Activated CD4-positive, alpha-beta T cell treated with anti-CD3 and anti-CD28 coated beads for 24 hours (primary cell): ENCODE data around the gene PKNOX1.
"Not testable (repeated sequence)": the region's sequence is repeated elsewhere in the genome, so short reads cannot be mapped to it uniquely, and the experiment has no call there.

ENCODE experiments used
- DNase-seq, 2 donors: peaks; one replicate each; pipeline ENCODE4 v3.0.0-alpha.2; 2020; ENCODE audit warnings: low read depth in 2 of 2

The PKNOX1 gene, protein sequence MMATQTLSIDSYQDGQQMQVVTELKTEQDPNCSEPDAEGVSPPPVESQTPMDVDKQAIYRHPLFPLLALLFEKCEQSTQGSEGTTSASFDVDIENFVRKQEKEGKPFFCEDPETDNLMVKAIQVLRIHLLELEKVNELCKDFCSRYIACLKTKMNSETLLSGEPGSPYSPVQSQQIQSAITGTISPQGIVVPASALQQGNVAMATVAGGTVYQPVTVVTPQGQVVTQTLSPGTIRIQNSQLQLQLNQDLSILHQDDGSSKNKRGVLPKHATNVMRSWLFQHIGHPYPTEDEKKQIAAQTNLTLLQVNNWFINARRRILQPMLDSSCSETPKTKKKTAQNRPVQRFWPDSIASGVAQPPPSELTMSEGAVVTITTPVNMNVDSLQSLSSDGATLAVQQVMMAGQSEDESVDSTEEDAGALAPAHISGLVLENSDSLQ

DNA sequence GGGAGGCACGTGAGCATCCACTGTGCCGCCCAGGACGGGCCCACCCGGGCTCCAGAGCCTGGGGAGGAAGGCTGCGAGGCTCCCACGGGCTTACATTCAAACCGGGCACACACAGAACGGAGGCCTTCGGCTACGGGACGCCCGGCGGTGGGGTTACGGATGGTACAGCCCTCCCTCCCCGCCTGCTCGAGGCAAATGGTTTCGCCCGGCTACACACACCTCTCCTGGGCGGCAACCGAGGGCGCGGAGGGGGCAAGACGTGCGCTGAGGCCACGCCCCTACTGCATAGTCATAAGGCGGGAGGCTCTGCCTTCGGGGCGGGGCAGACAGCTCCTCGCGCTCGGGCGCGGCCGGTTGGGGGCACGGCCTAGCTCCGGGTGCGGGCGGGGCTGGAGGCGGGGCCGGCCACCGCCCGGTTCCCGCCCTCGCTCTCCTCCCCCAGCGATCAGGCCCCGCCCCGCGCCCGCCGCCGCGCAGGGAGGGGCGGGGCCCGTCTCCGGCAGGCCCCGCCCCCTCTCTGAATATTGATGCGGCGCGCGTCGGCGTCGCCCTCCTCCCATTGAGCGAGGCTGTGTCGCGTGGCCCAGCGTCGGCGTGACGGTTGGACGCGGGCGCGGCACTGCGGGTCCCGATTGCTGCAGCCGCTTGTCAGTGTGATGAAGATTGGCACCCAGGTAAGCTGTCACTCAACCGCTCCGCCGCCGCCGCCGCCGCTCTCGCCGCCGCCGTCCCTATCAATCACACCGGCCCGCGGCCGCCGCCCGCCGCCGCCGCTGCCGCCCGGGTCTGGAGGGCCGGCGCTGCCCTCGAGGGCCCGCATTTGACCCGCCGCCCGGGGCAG is at the start of gene PKNOX1:
TSS of gene PKNOX1 (plus strand) at position 572 of the 841 bp plus-strand sequence. CDS start 29,820 bp downstream, outside the sequence.
- peak; percentile 97 to 98 for DNase-seq

DNA sequence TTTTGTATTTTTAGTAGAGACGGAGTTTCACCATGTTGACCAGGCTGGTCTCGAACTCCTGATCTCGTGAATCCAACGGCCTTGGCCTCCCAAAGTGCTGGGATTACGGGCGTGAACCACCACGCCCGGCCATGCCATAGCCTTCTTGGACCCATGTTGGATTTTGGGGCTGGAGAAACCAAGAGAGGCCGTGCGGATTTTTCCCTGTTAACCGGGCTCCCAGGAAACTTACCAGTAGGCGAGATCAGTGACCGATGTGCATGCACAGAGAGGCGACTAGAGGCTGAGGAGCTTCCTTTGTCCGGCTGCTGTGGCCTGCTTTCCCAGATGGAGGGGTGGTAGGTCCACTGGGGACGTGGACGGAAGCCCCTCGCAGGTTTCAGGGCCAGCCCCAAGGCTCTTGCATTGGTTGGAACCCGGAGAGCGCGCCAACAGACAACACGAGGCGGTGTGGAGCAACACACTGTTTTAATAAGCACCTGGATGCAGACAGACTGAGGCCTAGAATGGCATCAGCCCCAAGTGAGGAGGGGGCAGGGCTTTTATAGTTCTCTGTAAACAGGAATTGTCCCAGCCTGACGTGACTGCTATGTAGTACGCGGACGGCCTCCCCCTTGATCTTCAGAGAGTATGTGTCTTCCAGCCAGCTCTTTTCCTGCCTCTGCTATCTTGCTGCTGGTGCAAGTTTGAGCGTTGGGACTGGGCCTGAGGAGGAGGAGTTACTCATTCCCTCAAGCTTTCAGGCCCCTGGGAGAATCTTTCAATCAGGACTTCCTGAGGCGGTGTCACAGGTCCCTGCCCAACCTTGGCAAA is 49.0 kb upstream of the PKNOX1 start, which contains the start of gene ERVH48-1:
TSS of gene ERVH48-1 (minus strand) at position 517 of the 813 bp plus-strand sequence. CDS start 6,624 bp downstream, outside the sequence.
- no peak for DNase-seq

DNA sequence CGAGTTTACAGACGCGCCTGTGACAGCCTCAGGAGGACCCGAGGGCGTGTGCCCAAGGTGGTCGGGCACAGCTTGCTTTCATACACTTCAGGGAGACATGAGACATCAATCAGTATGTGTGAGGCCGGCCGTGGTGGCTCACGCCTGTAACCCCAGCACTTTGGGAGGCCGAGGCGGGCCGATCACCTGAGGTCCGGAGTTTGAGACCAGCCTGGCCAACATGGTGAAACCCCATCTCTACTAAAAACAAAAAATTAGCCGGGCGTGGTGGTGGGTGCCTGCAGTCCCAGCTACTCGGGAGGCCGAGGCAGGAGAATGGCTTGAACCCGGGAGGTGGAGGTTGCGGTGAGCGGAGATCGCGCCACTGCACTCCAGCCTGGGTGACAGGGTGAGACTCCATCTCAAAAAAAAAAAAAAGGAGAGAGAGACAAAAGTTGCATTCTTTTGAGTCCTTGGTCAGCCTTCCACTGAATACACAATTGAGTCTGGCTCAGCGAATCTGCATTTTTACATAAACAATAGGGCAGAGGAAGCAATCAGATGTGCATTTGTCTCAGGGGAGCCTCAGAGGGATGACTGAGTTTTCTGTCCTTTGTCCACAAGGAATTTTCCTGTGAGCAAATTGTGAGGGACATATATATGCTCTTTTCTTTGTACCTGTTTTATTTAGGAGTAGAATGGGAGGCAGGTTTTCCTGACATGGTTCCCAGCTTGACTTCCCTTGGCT is 46.7 kb upstream of the PKNOX1 start:
- DNase-seq: not testable (repeated sequence)

DNA sequence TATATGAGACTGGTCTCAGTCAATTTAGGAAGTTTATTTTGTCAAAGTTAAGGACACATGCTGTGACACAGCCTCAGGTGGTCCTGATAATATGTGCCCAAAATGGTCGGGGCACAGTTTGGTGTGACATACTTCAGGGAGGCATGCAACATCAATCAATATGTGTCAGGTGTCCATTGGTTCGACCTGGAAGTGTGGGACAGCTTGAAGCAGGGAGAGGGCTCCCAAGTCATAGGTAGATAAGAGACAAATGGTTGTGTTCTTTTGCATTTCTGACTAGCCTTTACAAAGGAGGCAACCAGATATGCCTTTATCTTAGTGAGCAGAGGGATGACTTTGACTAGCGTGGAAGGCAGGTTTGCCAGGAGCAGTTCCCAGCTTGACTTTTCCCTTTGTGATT is 44.4 kb upstream of the PKNOX1 start:
- no peak for DNase-seq

DNA sequence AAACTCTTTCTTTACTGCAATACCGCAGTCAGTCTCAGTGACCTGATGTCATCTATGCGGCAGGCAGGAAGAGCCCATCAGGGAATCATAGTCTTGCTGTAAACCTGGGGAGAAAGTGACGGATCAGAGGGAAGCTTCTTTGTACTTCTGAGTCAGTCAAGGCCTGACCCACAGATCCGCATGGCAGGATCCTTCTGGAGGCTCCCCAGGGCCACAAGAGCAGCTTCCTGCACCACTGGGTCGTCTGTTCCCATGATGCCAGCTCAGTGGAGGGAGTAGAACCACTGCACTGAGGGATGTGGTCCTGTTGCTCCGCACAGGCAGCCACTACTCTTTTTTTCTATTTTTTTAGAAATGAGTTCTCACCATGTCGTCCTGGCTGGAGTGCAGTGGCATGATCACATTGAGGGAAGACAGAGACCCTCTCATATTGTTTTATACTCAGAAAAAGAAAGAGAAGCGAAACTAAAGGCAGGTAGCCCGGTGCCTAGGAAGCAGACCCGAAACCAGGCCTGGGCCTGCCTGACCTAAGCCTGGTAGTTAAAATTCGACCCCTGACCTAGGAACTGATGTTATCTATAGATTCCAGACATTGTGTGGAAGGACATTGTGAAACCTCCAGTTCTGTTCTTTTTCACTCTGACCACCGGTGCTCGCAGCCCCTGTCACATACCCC is 42.7 kb upstream of the PKNOX1 start:
- no peak for DNase-seq

DNA sequence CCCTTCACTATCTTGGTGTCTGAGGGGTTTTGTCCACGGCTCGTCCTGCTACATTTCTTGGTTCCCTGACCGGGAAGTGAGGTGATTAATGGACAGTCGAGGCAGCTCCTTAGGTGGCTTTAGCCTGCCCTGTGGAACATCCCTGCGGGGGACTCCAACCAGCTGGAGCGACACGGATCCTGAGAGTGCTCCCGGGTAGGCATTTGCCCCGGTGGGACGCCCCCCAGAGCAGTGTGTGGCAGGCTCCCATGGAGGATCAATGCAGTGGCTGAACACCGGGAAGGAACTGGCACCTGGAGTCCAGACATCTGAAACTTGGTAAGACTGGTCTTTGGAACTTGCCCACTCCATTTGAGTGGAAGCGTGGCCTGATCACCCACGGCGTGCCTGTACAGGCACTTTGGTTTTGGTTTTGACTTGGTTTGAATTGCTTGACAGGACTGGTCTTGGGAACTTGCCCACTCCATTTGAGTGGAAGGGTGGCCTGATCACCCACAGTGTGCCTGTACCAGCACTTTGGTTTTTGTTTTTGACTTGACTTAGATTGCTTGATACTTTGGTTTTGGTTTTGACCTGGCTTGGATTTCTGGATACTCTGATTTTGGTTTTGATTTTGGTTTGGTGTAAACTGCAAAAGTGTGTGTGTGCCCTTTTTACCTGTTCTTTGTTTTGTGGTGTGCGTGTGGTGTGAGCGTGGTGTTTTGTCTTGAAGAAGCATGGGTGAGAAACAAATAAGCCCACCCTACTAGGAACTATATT is 41.8 kb upstream of the PKNOX1 start:
- not testable (repeated sequence) for DNase-seq

DNA sequence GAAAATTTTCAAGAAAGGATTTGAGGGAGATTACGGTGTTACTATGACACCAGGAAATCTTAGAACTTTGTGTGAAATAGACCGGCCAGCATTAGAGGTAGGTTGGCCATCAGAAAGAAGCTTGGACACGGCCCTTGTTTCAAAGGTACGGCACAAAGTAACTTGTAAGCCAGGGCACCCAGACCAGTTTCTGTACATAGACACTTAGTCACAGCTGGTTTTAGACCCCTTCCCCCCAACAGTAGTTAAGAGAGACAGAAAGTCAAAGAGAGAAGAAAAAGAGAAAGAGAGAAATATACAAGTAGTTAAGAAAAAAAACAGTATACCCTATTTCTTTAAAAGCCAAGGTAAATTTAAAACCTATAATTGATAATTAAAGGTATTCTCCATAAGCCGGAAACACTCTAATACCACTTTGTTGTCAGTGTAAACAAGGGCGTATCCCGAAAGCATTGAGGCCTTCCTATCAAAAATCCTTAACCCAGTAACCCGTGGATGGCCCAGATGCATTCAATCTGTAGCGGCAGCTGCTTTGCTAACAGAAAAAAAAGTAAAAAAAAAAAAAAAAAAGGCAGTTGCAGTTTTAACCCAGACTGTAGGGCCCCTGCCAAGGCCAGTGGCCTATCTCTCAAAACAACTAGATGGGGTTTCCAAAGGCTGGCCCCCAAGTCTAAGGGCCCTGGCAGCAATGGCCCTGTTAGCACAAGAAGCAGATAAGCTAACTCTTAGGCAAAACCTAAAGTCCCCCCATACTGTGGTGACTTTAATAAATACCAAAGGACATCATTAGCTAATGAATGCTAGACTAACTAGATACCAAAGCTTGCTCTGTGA is 41.0 kb upstream of the PKNOX1 start:
- not testable (repeated sequence) for DNase-seq

DNA sequence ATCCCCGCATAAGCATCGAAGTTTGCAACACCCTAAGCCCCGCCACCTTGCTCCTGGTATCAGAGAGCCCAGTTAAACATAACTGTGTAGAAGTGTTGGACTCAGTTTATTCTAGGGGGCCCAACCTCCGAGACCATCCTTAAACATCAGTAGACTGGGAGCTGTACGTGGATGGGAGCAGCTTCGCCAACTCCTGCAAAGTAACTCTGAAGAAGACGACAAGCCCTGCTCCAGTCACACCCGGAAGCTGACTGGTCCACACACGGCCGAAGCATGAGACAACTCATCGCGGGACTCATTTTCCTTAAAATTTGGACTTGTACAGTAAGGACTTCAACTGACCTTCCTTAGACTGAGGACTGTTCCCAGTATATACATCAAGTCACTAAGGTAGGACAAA is 40.4 kb upstream of the PKNOX1 start:
- not testable (repeated sequence) for DNase-seq

DNA sequence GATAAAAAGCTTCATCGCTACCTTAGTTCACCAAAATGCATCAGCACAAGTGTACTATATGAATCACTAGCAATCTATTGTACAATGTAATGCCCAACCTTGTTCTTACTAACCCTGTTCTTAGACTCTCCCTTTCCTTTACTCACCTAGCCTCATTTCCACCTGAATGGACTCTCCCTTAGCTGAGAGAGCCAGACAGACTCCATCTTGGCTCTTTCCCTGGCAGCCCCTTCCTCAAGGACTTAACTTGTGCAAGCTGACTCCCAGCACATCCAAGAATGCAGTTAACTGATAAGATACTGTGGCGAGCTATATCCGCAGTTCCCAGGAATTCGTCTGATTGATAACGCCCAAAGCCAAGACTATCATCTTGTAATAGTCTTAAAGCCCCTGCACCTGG is 38.0 kb upstream of the PKNOX1 start:
- DNase-seq: not testable (repeated sequence)

DNA sequence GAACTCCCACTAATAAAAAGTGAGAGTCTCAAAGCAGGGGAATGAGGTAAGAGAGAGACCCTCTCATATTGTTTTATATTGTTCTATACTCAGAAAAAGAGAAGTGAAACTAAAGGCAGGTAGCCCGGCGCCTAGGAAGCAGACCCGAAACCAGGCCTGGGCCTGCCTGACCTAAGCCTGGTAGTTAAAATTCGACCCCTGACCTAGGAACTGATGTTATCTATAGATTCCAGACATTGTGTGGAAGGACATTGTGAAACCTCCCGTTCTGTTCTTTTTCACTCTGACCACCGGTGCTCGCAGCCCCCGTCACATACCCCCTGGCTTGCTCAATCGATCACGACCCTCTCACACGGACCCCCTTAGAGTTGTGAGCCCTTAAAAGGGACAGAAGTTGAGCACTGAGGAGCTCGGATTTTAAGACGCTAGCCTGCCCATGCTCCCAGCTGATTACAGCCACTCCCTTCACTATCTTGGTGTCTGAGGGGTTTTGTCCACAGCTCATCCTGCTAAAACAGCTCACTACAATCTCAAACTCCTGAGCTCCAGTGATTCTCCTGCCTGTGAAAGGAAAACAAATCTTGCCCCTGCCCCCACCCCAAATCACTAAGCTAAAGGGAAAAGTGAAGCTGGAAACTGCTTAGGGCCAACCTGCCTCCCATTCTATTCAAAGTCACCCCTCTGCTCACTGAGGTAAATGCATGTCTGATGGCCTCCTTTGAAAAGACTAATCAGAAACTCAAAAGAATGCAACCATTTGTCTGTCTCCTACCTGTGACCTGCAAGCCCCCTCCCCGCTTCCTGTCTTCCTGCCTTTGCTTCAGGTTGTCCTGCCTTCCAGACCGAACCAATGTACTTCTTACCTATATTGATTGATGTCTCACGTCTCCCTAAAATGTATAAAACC is 37.1 kb upstream of the PKNOX1 start:
- DNase-seq: not testable (repeated sequence)

DNA sequence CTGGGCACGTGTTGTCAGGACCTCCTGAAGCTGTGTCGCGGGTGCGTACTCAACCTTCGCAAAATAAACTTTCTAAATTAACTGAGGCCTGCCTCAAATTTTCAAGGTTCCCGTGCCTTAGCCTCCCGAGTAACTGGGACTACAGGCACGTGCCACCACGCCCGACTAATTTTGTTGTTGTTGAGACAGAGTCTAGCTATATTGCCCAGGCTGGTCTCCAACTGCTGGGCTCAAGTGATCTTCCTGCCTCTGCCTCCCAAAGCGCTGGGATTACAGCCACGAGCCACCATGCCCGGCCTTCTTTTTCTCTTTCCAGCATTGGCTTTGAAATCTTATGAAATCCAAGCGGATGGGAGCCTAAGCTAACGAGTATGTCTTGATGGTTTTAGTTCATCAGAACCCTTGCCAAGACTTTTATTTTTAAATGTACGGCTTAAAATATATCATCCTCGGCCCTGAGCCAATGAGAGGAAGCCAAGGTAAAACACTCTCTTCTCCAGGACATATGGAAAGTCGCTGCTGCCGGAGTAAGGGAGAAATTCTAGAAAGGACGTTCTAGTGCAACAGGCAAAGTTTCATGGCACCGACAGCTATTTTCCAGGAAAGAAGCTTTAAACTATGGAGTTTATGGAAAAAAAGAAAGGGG is 36.3 kb upstream of the PKNOX1 start:
- no peak for DNase-seq

DNA sequence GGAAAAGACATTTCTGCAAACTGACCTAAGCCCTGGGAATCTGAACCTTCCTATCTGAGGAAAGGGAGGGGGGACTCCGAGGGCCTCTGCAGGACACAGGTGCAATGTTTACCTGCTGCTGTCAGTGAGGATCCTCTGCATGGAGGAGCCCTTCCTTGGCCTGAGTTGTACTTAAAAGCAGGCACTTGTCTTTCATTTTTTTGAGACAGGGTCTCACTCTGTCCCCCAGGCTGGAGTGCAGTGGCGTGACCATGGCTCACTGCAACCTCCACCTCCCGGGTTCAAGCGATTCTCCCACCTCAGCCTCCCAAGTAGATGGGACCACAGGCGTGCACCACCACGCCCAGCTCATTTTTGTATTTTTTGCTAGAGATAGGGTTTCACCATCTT is 35.8 kb upstream of the PKNOX1 start:
- DNase-seq: not testable (repeated sequence)

DNA sequence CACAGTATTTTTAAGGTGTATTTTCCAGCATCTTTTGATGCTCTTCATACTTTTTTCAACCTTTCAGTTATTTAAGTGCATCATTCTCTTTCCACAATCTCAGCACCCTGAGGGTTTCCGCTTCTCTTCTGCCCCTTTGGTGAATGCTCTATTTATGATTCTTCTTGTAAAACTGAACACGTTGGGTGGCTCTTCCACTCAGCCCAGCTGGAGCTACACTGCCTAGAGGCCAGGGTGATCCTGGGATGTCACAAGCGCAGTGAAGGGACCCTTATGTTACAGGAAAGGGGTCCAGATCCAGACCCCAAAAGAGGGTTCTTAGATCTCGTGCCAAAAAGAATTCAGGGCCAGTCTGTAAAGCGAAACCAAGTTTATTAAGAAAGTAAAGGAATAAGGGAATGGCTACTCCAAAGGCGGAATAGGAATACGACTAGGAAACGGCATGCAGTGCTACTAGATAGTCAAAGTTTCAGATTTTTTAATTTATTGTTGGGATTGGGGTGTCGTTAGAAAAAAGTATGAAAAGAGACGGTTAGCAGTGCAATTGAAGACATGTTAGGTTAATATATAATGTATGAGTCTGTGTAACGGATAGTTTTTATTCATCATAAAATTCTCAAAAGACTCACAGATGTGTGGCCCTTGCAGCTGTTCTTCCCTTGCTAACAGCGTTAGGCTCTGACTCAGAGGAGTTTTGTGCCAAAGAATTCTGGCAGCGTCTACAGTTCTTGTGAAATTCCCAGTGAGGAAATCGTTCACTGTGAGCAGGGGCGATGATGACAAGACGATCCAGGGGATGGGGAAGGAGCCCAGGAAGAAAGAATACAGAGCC is 34.6 kb upstream of the PKNOX1 start:
- no peak for DNase-seq

DNA sequence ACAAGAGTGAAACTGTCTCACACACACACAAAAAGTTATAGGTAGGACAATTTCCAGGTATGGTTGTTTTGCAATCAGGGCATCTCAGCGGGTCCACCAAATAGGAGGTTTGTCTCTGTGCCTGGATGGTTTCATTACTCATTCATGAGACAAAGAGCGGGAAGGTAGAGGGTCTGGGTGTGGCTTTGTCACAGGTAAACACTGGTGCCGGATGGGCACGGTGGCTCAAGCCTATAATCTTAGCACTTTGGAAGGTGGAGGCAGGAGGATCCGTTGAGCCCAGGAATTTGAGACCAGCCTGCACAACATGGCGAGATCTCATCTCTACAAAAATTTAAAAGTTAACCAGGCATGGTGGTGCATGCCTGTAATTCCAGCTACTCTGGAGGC is 32.7 kb upstream of the PKNOX1 start:
- no peak for DNase-seq

DNA sequence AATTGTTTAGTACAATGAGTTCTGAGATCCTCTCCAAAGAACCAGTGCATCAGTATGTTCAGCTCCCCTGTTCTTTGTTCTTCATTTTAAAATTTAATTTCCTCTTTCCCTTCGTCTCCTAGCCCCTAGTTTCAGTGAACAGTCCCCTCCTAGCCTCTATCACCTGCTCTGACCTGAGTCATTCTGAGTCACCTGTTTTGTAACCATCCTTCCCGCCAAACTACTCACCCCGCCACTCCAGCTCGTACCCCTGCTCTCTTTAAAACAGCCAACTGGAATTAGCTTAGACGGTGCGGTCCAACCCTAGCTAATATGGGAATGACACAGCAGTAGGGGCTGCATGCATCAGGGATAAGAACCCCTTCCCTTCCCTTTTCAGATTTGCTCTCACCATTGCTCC is 32.1 kb upstream of the PKNOX1 start:
- DNase-seq: no peak

DNA sequence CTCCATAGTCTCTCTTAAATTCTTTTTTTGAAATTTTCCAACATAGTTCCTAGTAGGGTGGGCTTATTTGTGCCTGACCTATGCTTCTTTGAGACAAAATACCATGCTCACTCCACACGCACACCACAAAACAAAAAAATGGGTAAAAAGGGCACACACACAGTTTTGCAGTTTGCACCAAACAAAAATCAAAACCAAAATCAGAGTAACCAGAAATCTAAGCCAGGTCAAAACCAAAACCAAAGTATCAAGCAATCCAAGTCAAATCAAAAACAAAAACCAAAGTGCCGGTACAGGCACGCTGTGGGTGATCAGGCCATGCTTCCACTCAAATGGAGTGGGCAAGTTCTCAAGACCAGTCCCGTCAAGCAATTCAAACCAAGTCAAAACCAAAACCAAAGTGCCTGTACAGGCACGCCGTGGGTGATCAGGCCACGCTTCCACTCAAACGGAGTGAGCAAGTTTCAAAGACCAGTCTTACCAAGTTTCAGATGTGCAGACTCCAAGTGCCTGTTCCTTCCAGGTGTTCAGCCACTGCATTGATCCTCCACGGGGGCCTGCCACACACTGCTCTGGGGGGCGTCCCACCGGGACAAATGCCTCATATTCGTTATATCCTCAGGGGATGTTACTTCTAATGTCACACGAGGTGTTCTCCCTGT is 25.1 kb upstream of the PKNOX1 start:
- DNase-seq: not testable (repeated sequence)
